Endothelial cell of umbilical vein (primary cell): ENCODE data around the gene ARHGAP9. TPM values are rescaled to one million over a fixed set of nuclear protein-coding genes. Genes with fewer than 3 reads are reported as not detected.

Experiments
- BruUV-seq: library from RNA; stranded (reverse); fragments of 400-500 nt; replicated peaks from 2 replicates; lab custom pipeline; 2021; lab: Mats Ljungman, UMichigan
- CTCF ChIA-PET: fragments of 300-600, 350-600 bp; sonication (Branson Sonifier 250); formaldehyde crosslinking; loops from one replicate; lab custom pipeline; 2021; ENCODE audit warnings: antibody characterized with exemption, inconsistent platforms; lab: Charles Lee
- POLR2A ChIA-PET: fragments of 300-600, 350-600 bp; sonication (Branson Sonifier 250); formaldehyde crosslinking; loops from one replicate; lab custom pipeline; 2021; ENCODE audit warnings: antibody characterized with exemption, inconsistent platforms; lab: Charles Lee
- DNase-seq: peaks from one replicate; pipeline ENCODE4 v3.0.0-alpha.2; 2011; ENCODE audit warnings: low read depth, low spot score
- FAIRE-seq: peaks from 2 replicates; lab custom pipeline; 2011; peaks lifted over from hg19 to GRCh38; lab: Jason Lieb, UNC
- H2AFZ ChIP-seq: 2 replicates; pipeline ENCODE4 v1.6.0; 2012; ENCODE audit warnings: low read depth, low read length, control low read depth, inconsistent platforms
- H3K27ac ChIP-seq: 2 replicates; pipeline ENCODE4 v1.5.1; 2011; ENCODE audit warnings: low read depth, mild to moderate bottlenecking, control low read depth, low read length, moderate library complexity; ENCODE audit not compliant: insufficient read depth
- H3K27me3 ChIP-seq, 2 experiments: 2 replicates each; pipeline versions ENCODE4 v1.6.0 to v1.6.1; 2011; ENCODE audit warnings: low read length in 2 of 2, mixed read lengths in 1 of 2; ENCODE audit not compliant: control insufficient read depth in 2 of 2, insufficient read depth in 2 of 2
- H3K36me3 ChIP-seq, 2 experiments: 2 replicates in 1 of 2; 3 replicates in 1 of 2; pipeline ENCODE4 v1.5.1; 2011; ENCODE audit warnings: low read length in 2 of 2, mild to moderate bottlenecking in 1 of 2, moderate library complexity in 1 of 2; ENCODE audit not compliant: control insufficient read depth in 2 of 2, insufficient read depth in 2 of 2; ENCODE audit errors: extremely low read depth in 1 of 2
- H3K4me1 ChIP-seq: 3 replicates; pipeline ENCODE4 v1.5.1; 2011; ENCODE audit warnings: mild to moderate bottlenecking, low read length; ENCODE audit not compliant: control insufficient read depth, insufficient read depth; ENCODE audit errors: extremely low read depth
- H3K4me2 ChIP-seq: 2 replicates; pipeline ENCODE4 v1.6.1; 2011; ENCODE audit warnings: low read length, control low read depth, mixed read lengths; ENCODE audit not compliant: insufficient read depth
- H3K4me3 ChIP-seq, 3 experiments: fragments of 200-600 bp in 1 of 3; sonication (generic), shearing (Covaris generic) in 1 of 3; replicated peaks in 1 of 3; 2 replicates each; pipeline ENCODE4 v1.5.1; 2011 to 2016; ENCODE audit warnings: control low read depth in 3 of 3, low read length in 3 of 3, mild to moderate bottlenecking in 2 of 3, inconsistent platforms in 1 of 3, low read depth in 1 of 3, moderate library complexity in 1 of 3; ENCODE audit not compliant: insufficient read depth in 1 of 3
- H3K79me2 ChIP-seq: 2 replicates; pipeline ENCODE4 v1.6.0; 2012; ENCODE audit warnings: low read length, inconsistent platforms; ENCODE audit not compliant: control insufficient read depth, insufficient read depth
- H3K9ac ChIP-seq: replicated peaks from 2 replicates; pipeline ENCODE3; 2011; ENCODE audit warnings: low read length, control low read depth; ENCODE audit not compliant: insufficient read depth; ENCODE audit errors: extremely low read depth
- H3K9me1 ChIP-seq: replicated peaks from 3 replicates; pipeline ENCODE4 v1.6.0; 2011; ENCODE audit warnings: mild to moderate bottlenecking, low read length; ENCODE audit not compliant: control insufficient read depth, insufficient read depth; ENCODE audit errors: extremely low read depth
- H3K9me3 ChIP-seq: replicated peaks from 2 replicates; pipeline ENCODE4 v1.5.1; 2012; ENCODE audit warnings: low read length, inconsistent platforms; ENCODE audit not compliant: control insufficient read depth, insufficient read depth
- H4K20me1 ChIP-seq: replicated peaks from 2 replicates; pipeline ENCODE3; 2011; ENCODE audit warnings: mild to moderate bottlenecking, low read length; ENCODE audit not compliant: control insufficient read depth, insufficient read depth; ENCODE audit errors: extremely low read depth
- EZH2 ChIP-seq: IDR thresholded peaks from 2 replicates; pipeline ENCODE4 v1.6.1; 2012; ENCODE audit warnings: borderline replicate concordance, low read depth, mild to moderate bottlenecking, moderate library complexity, low read length, inconsistent platforms; ENCODE audit not compliant: severe bottlenecking
- FOS ChIP-seq: IDR thresholded peaks from 2 replicates; pipeline ENCODE4 v1.6.1; 2011; ENCODE audit warnings: mild to moderate bottlenecking, low read length, moderate library complexity, borderline replicate concordance; ENCODE audit not compliant: insufficient read depth
- GATA2 ChIP-seq: IDR thresholded peaks from 2 replicates; pipeline ENCODE4 v1.7.0; 2011; ENCODE audit warnings: low read depth, mild to moderate bottlenecking, moderate library complexity, mixed read lengths, low read length; ENCODE audit not compliant: insufficient read length, insufficient read depth
- JUN ChIP-seq: IDR thresholded peaks from 2 replicates; pipeline ENCODE4 v1.6.1; 2011; ENCODE audit warnings: borderline replicate concordance, low read depth; ENCODE audit not compliant: insufficient read length, insufficient read depth
- MYC ChIP-seq: IDR thresholded peaks from one replicate; pipeline ENCODE4 v1.6.1; 2011; ENCODE audit warnings: mild to moderate bottlenecking, low read depth, low read length
- POLR2A ChIP-seq: IDR thresholded peaks from 2 replicates; pipeline ENCODE4 v1.6.1; 2012; ENCODE audit warnings: low read depth, mild to moderate bottlenecking, control low read depth, low read length
- POLR2AphosphoS5 ChIP-seq: IDR thresholded peaks from 2 replicates; pipeline ENCODE4 v1.6.1; 2012; ENCODE audit warnings: low read depth, mild to moderate bottlenecking, control low read depth, low read length, moderate library complexity; ENCODE audit not compliant: insufficient read depth
- dilution Hi-C: fragments of 300-500 bp; cut with MboI; formaldehyde crosslinking; loops from one replicate; pipeline ENCODE4 v1.15.0; 2019; ENCODE audit warnings: low sequenced_read_pairs; ENCODE audit not compliant: extremely low pct_ligation_motif_present
- intact Hi-C: fragments of 100-400 bp; cut with micrococcal nuclease; formaldehyde crosslinking; loops from one replicate; pipeline ENCODE4 v1.10.0; 2022
- polyA plus RNA-seq, 4 experiments: library from polyadenylated mRNA; depleted of rRNA in 3 of 4; stranded (reverse) in 3 of 4; unstranded in 1 of 4; fragments of >200 nt; gene quantifications; 2 replicates each; pipeline versions ENCODE4 v1.2.1 to v1.2.3, GENCODE V29; 2011 to 2012; ENCODE audit warnings: missing spikeins in 1 of 4
- total RNA-seq: library from RNA; stranded (reverse); gene quantifications from 2 replicates; pipeline ENCODE4 v1.2.3, GENCODE V29; 2021
- TF ChIP-seq, protein P1 (sequence below): IDR thresholded peaks from 2 replicates; pipeline ENCODE4 v1.6.1; 2011; ENCODE audit not compliant: insufficient read depth, insufficient read length
- TF ChIP-seq, protein P2 (sequence below), 2 donors: IDR thresholded peaks; 1 replicate in 1 of 2; 2 replicates in 1 of 2; pipeline ENCODE4 v1.5.1; 2011; ENCODE audit warnings: low read length in 2 of 2, mild to moderate bottlenecking in 2 of 2, moderate library complexity in 2 of 2, control low read depth in 1 of 2, inconsistent platforms in 1 of 2, low read depth in 1 of 2; ENCODE audit not compliant: insufficient read depth in 1 of 2; ENCODE audit errors: extremely low read depth in 1 of 2

The ARHGAP9 gene
- total and polyA plus RNA-seq, 2 donors (not counting 3 experiments of a cell fraction or from before 2014, with no cell fraction given) = 0.25 to 0.38 TPM

DNA sequence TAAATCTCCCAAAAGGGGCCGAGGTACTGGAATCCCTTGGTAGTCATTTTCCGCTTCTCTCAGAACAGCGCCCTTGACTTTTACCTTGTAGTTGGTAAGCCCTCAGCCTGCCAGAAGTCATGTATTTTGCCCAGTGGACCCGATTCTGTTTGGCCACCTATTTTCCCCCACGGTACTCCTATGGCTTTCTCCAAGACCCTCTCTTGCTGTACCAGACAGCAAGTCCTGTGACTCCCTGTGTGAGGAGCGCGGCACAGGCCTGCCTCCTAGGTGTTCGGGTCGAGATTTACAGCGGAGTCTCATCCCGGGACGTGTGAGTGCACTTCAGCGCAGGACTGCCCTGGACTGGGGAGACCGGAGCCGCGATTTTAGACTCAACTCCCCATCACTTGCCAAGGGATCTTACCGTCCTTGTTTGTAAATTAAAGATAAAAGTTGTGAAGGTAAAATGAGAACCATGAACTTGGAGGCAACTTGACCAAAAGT lies 41.9 kb upstream of the ARHGAP9 start:
- Histone ChIP-seq H2AFZ (peak overlapping the region; percentile 6), H3K27ac (peak overlapping the region; percentile 70), H3K9me1 (no peaks in the 10 kb centered on the region), H3K9me3 (no peaks in the 10 kb centered on the region), H3K4me2 (peak overlapping the region; percentile 44), H3K9ac (peak overlapping the region; percentile 44), H3K4me3 (no peak overlapping the region), H3K27me3 (no peaks in the 10 kb centered on the region), H3K79me2 (peaks cover 43% of the 10 kb centered on the region), H3K36me3 (peaks cover 3 to 23% of the 10 kb centered on the region in 2 experiments), H3K4me1 (peaks cover 47% of the 10 kb centered on the region), H4K20me1 (no peaks in the 10 kb centered on the region)
- TF ChIP-seq MYC (no peak), GATA2 (no peak), POLR2AphosphoS5 (no peak), FOS (no peak), JUN (no peak), EZH2 (no peak), POLR2A (no peak)
- TF ChIP-seq, protein P1, sequence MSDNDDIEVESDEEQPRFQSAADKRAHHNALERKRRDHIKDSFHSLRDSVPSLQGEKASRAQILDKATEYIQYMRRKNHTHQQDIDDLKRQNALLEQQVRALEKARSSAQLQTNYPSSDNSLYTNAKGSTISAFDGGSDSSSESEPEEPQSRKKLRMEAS = no peak
- TF ChIP-seq, protein P2, sequence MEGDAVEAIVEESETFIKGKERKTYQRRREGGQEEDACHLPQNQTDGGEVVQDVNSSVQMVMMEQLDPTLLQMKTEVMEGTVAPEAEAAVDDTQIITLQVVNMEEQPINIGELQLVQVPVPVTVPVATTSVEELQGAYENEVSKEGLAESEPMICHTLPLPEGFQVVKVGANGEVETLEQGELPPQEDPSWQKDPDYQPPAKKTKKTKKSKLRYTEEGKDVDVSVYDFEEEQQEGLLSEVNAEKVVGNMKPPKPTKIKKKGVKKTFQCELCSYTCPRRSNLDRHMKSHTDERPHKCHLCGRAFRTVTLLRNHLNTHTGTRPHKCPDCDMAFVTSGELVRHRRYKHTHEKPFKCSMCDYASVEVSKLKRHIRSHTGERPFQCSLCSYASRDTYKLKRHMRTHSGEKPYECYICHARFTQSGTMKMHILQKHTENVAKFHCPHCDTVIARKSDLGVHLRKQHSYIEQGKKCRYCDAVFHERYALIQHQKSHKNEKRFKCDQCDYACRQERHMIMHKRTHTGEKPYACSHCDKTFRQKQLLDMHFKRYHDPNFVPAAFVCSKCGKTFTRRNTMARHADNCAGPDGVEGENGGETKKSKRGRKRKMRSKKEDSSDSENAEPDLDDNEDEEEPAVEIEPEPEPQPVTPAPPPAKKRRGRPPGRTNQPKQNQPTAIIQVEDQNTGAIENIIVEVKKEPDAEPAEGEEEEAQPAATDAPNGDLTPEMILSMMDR (IDR thresholded peaks at IDR 0.05; ENCODE audit: extremely low read depth in 1 of 2, insufficient read depth in 1 of 2, low read depth in 1 of 2, low read length in 2 of 2) = no peak
- no TSS peak for BruUV-seq
- dilution Hi-C loops (no loop called here), intact Hi-C loops (loop anchor here (5.0 kb wide), 1 partner anchor 34 kb away; the partner anchor contains the start of gene MARS1)
- FAIRE-seq (no peak), DNase-seq (no peak)
- CTCF ChIA-PET = interaction anchor here (1.2 kb wide), 1 partner anchor 63 kb away, joined by 5 read pairs; no protein-coding TSS in a partner anchor
- POLR2A ChIA-PET = no interaction called here
